Central memory CD8-positive, alpha-beta T cell (primary cell): ENCODE data around the gene ADAMTS18.

Source experiments
- ATAC-seq: fragments of 150-1000 bp; cut with Tn5 transposase; replicated peaks from 2 replicates; pipeline ENCODE4 v1.10.0; 2022; ENCODE audit warnings: mild to moderate bottlenecking, moderate FRiP score, moderate number of reproducible peaks; ENCODE audit not compliant: poor library complexity, severe bottlenecking; ENCODE audit errors: extremely low read depth
- DNase-seq, 2 donors: peaks; one replicate each; pipeline ENCODE4 v3.0.0; 2021; ENCODE audit warnings: low spot score in 2 of 2
- H3K27ac Mint-ChIP-seq: one replicate; pipeline ENCODE4 v1.8.0; 2022; ENCODE audit warnings: low read depth, mild to moderate bottlenecking, moderate library complexity, mixed read lengths
- H3K27me3 Mint-ChIP-seq: one replicate; pipeline ENCODE4 v1.8.0; 2022; ENCODE audit warnings: mixed read lengths
- H3K36me3 Mint-ChIP-seq: one replicate; pipeline ENCODE4 v1.8.0; 2022; ENCODE audit warnings: mild to moderate bottlenecking, moderate library complexity, mixed read lengths; ENCODE audit not compliant: insufficient read depth
- H3K4me1 Mint-ChIP-seq: one replicate; pipeline ENCODE4 v1.8.0; 2022; ENCODE audit warnings: mixed read lengths
- H3K4me3 Mint-ChIP-seq: one replicate; pipeline ENCODE4 v1.8.0; 2022; ENCODE audit warnings: mild to moderate bottlenecking, moderate library complexity, mixed read lengths
- H3K9me3 Mint-ChIP-seq: one replicate; pipeline ENCODE4 v1.8.0; 2022; ENCODE audit warnings: mixed read lengths

Gene ADAMTS18

DNA sequence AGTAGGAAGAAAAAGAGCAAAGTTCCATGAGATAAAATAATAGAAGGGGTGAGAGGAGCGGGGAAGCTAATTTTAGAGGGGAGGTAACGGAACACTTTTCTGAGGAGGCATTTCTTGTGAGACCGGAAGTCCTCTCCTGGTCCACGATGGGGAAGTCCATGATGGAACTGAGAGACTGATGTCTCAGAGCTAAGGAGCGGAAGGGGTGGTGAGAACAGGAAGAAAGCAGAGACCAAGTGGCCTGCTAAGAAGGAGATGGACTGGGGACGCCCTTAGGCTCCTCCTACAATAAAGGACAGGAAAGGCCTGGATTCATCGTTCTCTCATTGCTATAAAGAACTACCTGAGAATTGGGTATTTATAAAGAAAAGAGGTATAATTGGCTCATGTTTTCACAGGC is 59.4 kb downstream of the ADAMTS18 start:
- Mint-ChIP-seq H3K27ac (no peak overlapping the region), H3K4me1 (no peaks in the 10 kb centered on the region), H3K27me3 (peaks cover 10% of the 10 kb centered on the region), H3K4me3 (no peak overlapping the region), H3K36me3 (peaks cover 3% of the 10 kb centered on the region), H3K9me3 (no peaks in the 10 kb centered on the region)
- no peak for ATAC-seq
- no peak for DNase-seq

DNA sequence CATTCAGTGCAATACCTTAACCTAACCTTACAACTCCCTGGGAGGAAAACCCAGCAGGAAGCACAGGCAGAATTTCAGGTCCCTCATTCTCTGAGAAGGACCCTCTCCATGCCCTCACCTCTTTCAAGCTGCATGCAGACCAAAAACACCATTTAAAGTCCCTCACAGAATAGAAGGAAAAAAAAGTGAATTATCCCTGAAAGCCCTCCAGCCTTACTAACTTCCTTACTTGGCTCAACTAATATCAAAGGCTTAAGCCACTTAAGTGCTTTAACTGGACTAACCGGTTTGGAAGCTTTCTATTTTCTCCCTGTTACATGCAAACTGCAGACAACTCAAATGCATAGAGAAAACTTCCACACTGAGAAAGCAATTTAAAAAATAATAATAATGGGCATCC is 60.5 kb downstream of the ADAMTS18 start:
- H3K36me3 Mint-ChIP-seq: peaks cover 1% of the 10 kb centered on the region
- H3K27ac Mint-ChIP-seq: no peak overlapping the region
- H3K4me3 Mint-ChIP-seq: no peak overlapping the region
- H3K27me3 Mint-ChIP-seq: peaks cover 10% of the 10 kb centered on the region
- ATAC-seq (no peak), DNase-seq (no peak)
- H3K9me3 Mint-ChIP-seq: no peaks in the 10 kb centered on the region
- no peaks in the 10 kb centered on the region for H3K4me1 Mint-ChIP-seq

- no peak for DNase-seq
- H3K4me1 Mint-ChIP-seq: no peaks in the 10 kb centered on the region
- peaks cover 1% of the 10 kb centered on the region for H3K36me3 Mint-ChIP-seq
- ATAC-seq: no peak
- H3K27me3 Mint-ChIP-seq: peaks cover 10% of the 10 kb centered on the region
- no peak overlapping the region for H3K4me3 Mint-ChIP-seq
- H3K27ac Mint-ChIP-seq: no peak overlapping the region
- no peaks in the 10 kb centered on the region for H3K9me3 Mint-ChIP-seq
These were observed 61.1 kb downstream of the ADAMTS18 start for GRCh38 chr16:77373726-77374125.

GRCh38 chr16:77364770-77365169 is 70.1 kb downstream of the ADAMTS18 start:
- ATAC-seq: no peak
- DNase-seq: no peak

DNA sequence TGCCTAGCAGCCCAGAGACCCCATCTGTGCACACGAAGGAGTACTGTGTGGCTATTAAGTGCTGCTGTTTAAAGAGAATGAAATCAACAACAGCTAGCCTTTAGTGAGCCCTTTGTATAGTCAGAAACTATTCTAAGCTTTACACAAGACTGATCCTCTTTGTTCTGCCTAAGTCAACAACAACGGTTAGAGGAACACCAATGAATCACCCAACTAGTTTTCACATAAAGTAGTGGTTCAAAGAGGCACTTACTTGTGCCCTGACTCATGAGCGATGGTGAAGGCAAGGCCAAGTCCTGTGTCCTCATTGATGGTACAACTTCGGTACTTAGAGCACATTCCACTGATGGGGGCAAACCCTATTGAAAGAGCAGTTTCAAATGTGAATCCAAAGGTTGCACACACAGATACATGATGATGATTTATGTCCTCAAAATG is 75.8 kb downstream of the ADAMTS18 start:
- no peak overlapping the region for H3K4me3 Mint-ChIP-seq
- no peaks in the 10 kb centered on the region for H3K4me1 Mint-ChIP-seq
- no peaks in the 10 kb centered on the region for H3K9me3 Mint-ChIP-seq
- DNase-seq (no peak), ATAC-seq (no peak)
- H3K27me3 Mint-ChIP-seq: no peaks in the 10 kb centered on the region
- no peaks in the 10 kb centered on the region for H3K36me3 Mint-ChIP-seq
- no peak overlapping the region for H3K27ac Mint-ChIP-seq

More at GRCh38 chr16:77364770-77365169, 70.1 kb downstream of the ADAMTS18 start:
- H3K36me3 Mint-ChIP-seq: no peaks in the 10 kb centered on the region
- no peaks in the 10 kb centered on the region for H3K27me3 Mint-ChIP-seq
- no peaks in the 10 kb centered on the region for H3K4me1 Mint-ChIP-seq
- H3K4me3 Mint-ChIP-seq: no peak overlapping the region
- no peaks in the 10 kb centered on the region for H3K9me3 Mint-ChIP-seq
- no peak overlapping the region for H3K27ac Mint-ChIP-seq

DNA sequence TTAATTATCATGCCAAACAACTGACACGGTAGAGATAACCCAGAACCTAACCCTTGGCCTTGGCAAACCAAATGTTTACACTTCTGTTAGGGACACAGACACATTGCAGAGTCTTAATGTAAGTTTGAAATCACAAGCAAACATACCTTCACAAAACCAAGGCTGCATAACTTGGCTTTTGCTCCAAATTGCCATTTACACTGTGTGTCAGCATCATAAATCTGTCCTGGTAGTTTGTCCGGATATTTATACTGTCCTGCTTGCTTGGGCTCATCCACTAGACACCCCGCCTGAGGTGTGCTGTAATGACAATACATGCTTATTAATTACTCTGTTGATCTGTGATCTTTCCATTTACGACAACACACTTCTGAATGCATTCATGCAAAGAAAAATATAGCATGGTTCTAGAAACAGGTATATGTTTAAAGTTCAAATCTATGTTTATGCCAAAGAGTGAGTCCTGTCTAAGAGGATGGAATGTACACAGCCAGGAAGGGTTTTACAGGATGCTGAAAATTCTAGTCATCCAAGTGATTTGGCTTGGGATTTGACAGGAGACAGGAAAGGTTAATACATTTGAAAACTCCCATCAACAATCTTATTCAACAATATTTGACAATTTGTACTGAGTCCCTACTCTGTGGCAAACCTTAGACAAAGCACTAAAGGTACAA is 81.1 kb downstream of the ADAMTS18 start:
- no peaks in the 10 kb centered on the region for H3K4me1 Mint-ChIP-seq
- no peak overlapping the region for H3K4me3 Mint-ChIP-seq
- H3K27ac Mint-ChIP-seq: no peak overlapping the region
- DNase-seq: no peak
- no peaks in the 10 kb centered on the region for H3K9me3 Mint-ChIP-seq
- H3K36me3 Mint-ChIP-seq: no peaks in the 10 kb centered on the region
- peaks cover 18% of the 10 kb centered on the region for H3K27me3 Mint-ChIP-seq
- ATAC-seq: no peak

GRCh38 chr16:77344341-77344740 is 90.5 kb downstream of the ADAMTS18 start:
- ATAC-seq: no peak
- Mint-ChIP-seq H3K9me3 (no peaks in the 10 kb centered on the region), H3K4me1 (no peaks in the 10 kb centered on the region), H3K27ac (no peak overlapping the region), H3K4me3 (no peak overlapping the region), H3K36me3 (no peaks in the 10 kb centered on the region), H3K27me3 (peaks cover 20% of the 10 kb centered on the region)
- DNase-seq: no peak

DNA sequence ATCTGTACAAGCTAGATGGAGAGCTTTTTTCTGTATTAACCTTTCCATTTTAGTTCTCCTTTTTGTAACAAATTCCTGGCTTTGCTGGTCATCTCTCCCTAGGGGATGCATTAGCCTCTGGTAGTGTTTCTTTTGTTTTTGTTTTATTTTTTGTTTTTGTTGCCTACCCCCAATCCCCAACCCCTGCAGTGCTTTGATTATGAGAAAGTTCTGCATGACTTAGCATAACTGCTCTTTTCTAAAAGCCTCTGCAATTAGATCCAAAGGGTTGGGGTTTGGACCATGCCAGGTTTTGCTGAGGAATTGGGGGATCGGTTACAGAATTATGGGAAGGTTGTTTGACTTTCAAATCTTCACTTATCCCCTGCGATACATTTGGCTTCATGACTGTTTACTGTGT is 98.2 kb downstream of the ADAMTS18 start:
- H3K27ac Mint-ChIP-seq: no peak overlapping the region
- H3K9me3 Mint-ChIP-seq: no peaks in the 10 kb centered on the region
- H3K27me3 Mint-ChIP-seq: no peaks in the 10 kb centered on the region
- ATAC-seq (no peak), DNase-seq (no peak)
- H3K4me1 Mint-ChIP-seq: no peaks in the 10 kb centered on the region
- H3K36me3 Mint-ChIP-seq: no peaks in the 10 kb centered on the region
- no peak overlapping the region for H3K4me3 Mint-ChIP-seq

GRCh38 chr16:77335652-77336234 is 99.1 kb downstream of the ADAMTS18 start:
- no peak overlapping the region for H3K4me3 Mint-ChIP-seq

DNA sequence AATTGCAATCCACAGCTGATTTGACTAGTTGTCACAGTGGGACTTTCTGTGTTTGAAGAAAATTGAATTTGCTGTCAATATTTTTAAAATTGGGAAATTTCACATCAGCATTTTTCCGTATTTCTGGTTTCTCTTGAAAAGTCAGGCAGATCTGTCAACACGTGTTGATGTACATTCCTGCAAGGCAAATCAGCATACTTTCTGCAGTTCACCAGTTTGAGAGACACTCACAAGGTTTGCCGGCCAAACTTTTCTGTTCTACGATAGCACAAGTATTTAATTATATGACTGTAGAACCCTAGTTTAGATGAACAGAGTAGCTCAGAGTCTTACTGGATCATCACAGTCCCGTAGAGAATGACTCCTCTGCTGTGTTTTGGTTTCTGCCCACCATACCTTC is 102.0 kb downstream of the ADAMTS18 start:
- no peaks in the 10 kb centered on the region for H3K9me3 Mint-ChIP-seq
- H3K27me3 Mint-ChIP-seq: no peaks in the 10 kb centered on the region
- no peak overlapping the region for H3K27ac Mint-ChIP-seq
- DNase-seq (no peak), ATAC-seq (no peak)
- no peaks in the 10 kb centered on the region for H3K36me3 Mint-ChIP-seq
- no peak overlapping the region for H3K4me3 Mint-ChIP-seq
- no peaks in the 10 kb centered on the region for H3K4me1 Mint-ChIP-seq

More at GRCh38 chr16:77335652-77336234, 99.1 kb downstream of the ADAMTS18 start:
- H3K27me3 Mint-ChIP-seq: no peaks in the 10 kb centered on the region
- H3K9me3 Mint-ChIP-seq: no peaks in the 10 kb centered on the region
- DNase-seq (no peak), ATAC-seq (no peak)
- H3K27ac Mint-ChIP-seq: no peak overlapping the region
- H3K4me1 Mint-ChIP-seq: no peaks in the 10 kb centered on the region
- H3K36me3 Mint-ChIP-seq: no peaks in the 10 kb centered on the region

- Mint-ChIP-seq H3K36me3 (no peaks in the 10 kb centered on the region), H3K4me1 (no peaks in the 10 kb centered on the region), H3K27me3 (no peaks in the 10 kb centered on the region), H3K27ac (no peak overlapping the region), H3K9me3 (peaks cover under 1% of the 10 kb centered on the region), H3K4me3 (no peak overlapping the region)
- ATAC-seq (no peak), DNase-seq (no peak)
These were observed 102.8 kb downstream of the ADAMTS18 start for GRCh38 chr16:77331802-77332586.

DNA sequence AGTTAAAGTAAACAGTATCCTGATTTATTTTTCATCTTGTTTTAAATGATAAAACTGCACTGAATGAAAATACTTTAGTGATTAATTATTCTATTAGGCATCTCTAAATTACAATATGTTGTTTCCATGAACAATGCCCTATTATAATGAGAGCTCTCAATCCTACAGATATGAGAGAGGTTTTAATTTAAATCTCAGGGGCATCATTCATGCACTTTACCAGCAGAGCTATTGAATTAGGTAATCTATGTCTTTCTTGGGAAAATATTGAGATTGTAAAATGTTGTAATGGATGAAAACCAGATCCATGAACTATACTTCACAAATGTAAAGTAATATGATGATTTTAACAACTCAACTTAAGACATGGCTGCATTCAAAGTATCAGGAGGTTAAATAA is 103.8 kb downstream of the ADAMTS18 start:
- H3K27ac Mint-ChIP-seq: no peak overlapping the region
- no peaks in the 10 kb centered on the region for H3K36me3 Mint-ChIP-seq
- H3K4me3 Mint-ChIP-seq: no peak overlapping the region
- no peak for DNase-seq
- H3K4me1 Mint-ChIP-seq: no peaks in the 10 kb centered on the region
- peaks cover 5% of the 10 kb centered on the region for H3K9me3 Mint-ChIP-seq
- H3K27me3 Mint-ChIP-seq: no peaks in the 10 kb centered on the region
- no peak for ATAC-seq
